Measurements from ENCODE around the gene TAF1A.

TAF1A gene

GRCh38 chr1:222600281-222600680 lies 10.5 kb upstream of the TAF1A start:
- H3K4me3 ChIP-seq (ENCODE audit: low read length), result no peak overlapping the region
- TF ChIP-seq, protein P1, sequence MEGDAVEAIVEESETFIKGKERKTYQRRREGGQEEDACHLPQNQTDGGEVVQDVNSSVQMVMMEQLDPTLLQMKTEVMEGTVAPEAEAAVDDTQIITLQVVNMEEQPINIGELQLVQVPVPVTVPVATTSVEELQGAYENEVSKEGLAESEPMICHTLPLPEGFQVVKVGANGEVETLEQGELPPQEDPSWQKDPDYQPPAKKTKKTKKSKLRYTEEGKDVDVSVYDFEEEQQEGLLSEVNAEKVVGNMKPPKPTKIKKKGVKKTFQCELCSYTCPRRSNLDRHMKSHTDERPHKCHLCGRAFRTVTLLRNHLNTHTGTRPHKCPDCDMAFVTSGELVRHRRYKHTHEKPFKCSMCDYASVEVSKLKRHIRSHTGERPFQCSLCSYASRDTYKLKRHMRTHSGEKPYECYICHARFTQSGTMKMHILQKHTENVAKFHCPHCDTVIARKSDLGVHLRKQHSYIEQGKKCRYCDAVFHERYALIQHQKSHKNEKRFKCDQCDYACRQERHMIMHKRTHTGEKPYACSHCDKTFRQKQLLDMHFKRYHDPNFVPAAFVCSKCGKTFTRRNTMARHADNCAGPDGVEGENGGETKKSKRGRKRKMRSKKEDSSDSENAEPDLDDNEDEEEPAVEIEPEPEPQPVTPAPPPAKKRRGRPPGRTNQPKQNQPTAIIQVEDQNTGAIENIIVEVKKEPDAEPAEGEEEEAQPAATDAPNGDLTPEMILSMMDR (IDR thresholded peaks at IDR 0.05; ENCODE audit: insufficient read depth, low read depth, low read length, missing control alignments), result no peak
- DNase-seq (ENCODE audit: low read depth), result no peak

DNA sequence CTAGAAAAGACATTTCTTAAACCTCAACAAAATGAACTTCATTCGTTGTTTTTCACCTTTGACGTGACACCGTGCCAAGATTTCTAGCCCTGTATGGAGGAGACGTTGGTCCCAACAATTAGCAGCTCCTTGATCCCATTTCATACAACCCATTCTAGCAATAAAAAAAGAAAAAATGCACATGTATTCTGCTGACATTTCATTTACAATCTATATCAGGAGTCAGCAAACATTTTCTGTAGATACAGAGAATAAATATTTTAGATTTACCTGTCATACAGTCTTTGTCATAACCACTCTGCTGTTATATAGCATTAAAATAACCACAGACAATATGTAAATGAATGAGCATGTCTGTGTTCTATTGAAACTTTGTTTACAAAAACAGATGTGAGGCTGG lies 7.0 kb upstream of the TAF1A start:
- DNase-seq (ENCODE audit: low read depth), result no peak

GRCh38 chr1:222594789-222595188 lies 5.1 kb upstream of the TAF1A start:
- DNase-seq (ENCODE audit: low read depth), result no peak
- TF ChIP-seq, protein P1 (IDR thresholded peaks at IDR 0.05; ENCODE audit: insufficient read depth, low read depth, low read length, missing control alignments), result no peak
- no peak overlapping the region for H3K4me3 ChIP-seq (ENCODE audit: low read length)

More for the DNA sequence above, 7.0 kb upstream of the TAF1A start:
- TF ChIP-seq, protein P1 (IDR thresholded peaks at IDR 0.05; ENCODE audit: insufficient read depth, low read depth, low read length, missing control alignments), result no peak
- H3K4me3 ChIP-seq (ENCODE audit: low read length), result no peak overlapping the region

DNA sequence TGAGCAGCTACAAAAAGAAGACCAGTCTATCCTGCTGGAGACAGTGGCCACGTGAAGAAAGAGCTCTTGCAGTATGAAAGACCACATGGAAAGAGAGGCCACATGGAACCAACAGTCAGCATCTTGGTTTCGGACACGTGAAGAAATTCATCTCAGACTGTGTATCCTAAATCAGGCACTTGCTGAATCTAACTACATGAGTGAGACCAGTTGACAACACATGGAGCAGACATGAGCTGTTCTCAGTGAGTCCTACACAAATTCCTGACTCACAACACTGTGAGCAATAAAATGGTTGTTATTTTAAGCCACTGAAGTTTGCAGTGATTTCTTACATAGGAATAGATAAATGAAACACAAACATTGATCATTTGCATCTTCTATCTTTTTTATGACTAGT lies 2.4 kb upstream of the TAF1A start:
- H3K4me3 ChIP-seq (ENCODE audit: low read length), result no peak overlapping the region
- TF ChIP-seq, protein P1 (IDR thresholded peaks at IDR 0.05; ENCODE audit: insufficient read depth, low read depth, low read length, missing control alignments), result no peak
- peak; percentile 56 for DNase-seq (ENCODE audit: low read depth)

DNA sequence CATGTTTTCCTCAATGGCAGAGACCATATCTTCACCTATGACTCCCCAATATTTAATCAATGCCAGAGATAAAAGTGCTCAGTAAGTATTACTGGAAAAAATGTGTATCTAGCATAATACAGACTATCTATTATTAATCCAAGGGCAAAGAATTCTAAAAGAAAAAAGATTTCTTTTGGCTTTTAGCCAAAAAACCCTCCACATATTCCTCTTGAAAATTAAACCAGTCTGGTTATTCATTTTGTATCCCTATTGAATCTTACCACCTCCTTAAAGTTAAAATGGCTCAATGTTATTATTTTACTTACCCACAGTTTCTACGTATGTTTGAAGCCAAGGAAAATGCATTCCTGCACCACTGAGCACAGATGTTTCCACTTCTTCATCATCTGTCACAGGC lies 1.6 kb downstream of the TAF1A start:
- TF ChIP-seq, protein P1 (IDR thresholded peaks at IDR 0.05; ENCODE audit: insufficient read depth, low read depth, low read length, missing control alignments), result no peak
- H3K4me3 ChIP-seq (ENCODE audit: low read length), result no peak overlapping the region
- DNase-seq (ENCODE audit: low read depth), result no peak

GRCh38 chr1:222586842-222587241 lies 2.9 kb downstream of the TAF1A start:
- no peak overlapping the region for H3K4me3 ChIP-seq (ENCODE audit: low read length)
- TF ChIP-seq, protein P1 (IDR thresholded peaks at IDR 0.05; ENCODE audit: insufficient read depth, low read depth, low read length, missing control alignments), result no peak
- no peak for DNase-seq (ENCODE audit: low read depth)

DNA sequence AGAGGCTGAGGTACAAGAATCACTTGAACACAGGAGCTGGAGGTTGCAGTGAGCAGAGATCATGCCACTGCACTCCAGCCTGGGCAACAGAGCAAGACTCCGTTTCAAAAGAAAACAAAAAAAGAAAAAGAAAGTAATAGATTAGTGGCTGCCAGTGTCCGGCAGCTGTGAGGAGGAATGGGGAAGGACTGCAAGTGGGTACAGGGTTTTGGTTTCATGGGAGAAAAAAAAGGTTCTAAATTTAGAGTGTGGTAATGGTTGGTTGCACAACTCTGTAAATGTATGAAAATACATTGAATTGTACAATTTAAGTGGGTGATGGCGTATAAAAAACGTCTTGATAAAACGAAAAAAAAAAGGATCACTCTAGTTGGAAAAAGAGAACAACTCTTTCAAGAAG lies 6.7 kb downstream of the TAF1A start:
- TF ChIP-seq, protein P1 (IDR thresholded peaks at IDR 0.05; ENCODE audit: insufficient read depth, low read depth, low read length, missing control alignments), result no peak
- DNase-seq (ENCODE audit: low read depth), result no peak
- H3K4me3 ChIP-seq (ENCODE audit: low read length), result no peak overlapping the region

Data from epithelial cell of esophagus (primary cell).